Ishikawa (cell line): ENCODE measurements around the gene ATG2B.

Experiments
- FOXM1 ChIP-seq: IDR thresholded peaks from 2 replicates; pipeline ENCODE4 v1.6.1; 2012; ENCODE audit warnings: low read depth, borderline replicate concordance
- REST ChIP-seq: IDR thresholded peaks from 2 replicates; pipeline ENCODE4 v1.6.1; 2012; ENCODE audit warnings: low read depth, mild to moderate bottlenecking

GRCh38 chr14:96268431-96269358 lies 94.4 kb downstream of the ATG2B start:
- TF ChIP-seq FOXM1 (no peak), REST (no peak)
